ENCODE measurements around the gene MMP13.

- TF ChIP-seq, protein P1, sequence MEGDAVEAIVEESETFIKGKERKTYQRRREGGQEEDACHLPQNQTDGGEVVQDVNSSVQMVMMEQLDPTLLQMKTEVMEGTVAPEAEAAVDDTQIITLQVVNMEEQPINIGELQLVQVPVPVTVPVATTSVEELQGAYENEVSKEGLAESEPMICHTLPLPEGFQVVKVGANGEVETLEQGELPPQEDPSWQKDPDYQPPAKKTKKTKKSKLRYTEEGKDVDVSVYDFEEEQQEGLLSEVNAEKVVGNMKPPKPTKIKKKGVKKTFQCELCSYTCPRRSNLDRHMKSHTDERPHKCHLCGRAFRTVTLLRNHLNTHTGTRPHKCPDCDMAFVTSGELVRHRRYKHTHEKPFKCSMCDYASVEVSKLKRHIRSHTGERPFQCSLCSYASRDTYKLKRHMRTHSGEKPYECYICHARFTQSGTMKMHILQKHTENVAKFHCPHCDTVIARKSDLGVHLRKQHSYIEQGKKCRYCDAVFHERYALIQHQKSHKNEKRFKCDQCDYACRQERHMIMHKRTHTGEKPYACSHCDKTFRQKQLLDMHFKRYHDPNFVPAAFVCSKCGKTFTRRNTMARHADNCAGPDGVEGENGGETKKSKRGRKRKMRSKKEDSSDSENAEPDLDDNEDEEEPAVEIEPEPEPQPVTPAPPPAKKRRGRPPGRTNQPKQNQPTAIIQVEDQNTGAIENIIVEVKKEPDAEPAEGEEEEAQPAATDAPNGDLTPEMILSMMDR (IDR thresholded peaks at IDR 0.05): no peak
- no peak for TF ChIP-seq POLR2A (IDR thresholded peaks at IDR 0.05)
Measured at GRCh38 chr11:102971766-102972165, 16.2 kb upstream of the MMP13 start.
